Suprapubic skin (tissue), 4 donors: ENCODE measurements around the gene RXRA.

ENCODE experiments used
- EP300 ChIP-seq: sonication (generic); formaldehyde crosslinking; IDR thresholded peaks from one replicate; pipeline ENCODE4 v1.6.1; 2017; ENCODE audit warnings: antibody characterized with exemption
- POLR2A ChIP-seq, 2 donors: fragments of 450-650 bp; IDR thresholded peaks; one replicate each; pipeline ENCODE4 v1.6.1; 2017; ENCODE audit warnings: antibody characterized with exemption in 2 of 2, mild to moderate bottlenecking in 2 of 2, moderate library complexity in 2 of 2
- POLR2AphosphoS5 ChIP-seq, 3 donors: sonication (generic); formaldehyde crosslinking; IDR thresholded peaks; one replicate each; pipeline ENCODE4 v1.6.1; 2017; ENCODE audit warnings: antibody characterized with exemption in 3 of 3
- TF ChIP-seq, protein P1 (sequence below), 2 donors: fragments of 200-600 bp in 1 of 2; fragments of 450-650 bp in 1 of 2; sonication (generic) in 1 of 2; IDR thresholded peaks; one replicate each; pipeline ENCODE4 v1.5.1; 2016 to 2019; ENCODE audit warnings: antibody characterized with exemption in 2 of 2, mild to moderate bottlenecking in 1 of 2, moderate library complexity in 1 of 2

DNA sequence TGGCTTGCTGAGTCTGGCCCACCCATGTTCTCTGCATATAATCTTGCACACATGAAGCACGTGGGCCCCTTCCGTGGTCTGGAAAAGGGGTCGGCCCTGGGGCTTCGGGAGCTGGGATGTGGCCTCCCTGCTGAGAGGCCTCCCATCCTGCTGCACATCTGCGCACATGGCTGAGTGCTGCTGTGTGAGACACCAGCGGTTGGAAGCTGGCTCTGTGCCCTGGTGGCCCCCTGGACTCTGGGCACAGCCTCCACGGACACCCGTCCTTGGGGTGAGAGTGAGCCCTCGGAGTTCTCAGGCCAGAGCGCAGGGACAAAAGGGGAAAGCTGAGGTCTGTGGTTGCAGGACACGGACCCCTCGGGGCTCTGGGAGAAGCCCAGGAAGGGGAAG is 115.8 kb downstream of the RXRA start:
- TF ChIP-seq POLR2AphosphoS5 (IDR thresholded peaks at IDR 0.05) (no peak), POLR2A (IDR thresholded peaks at IDR 0.05) (no peak), EP300 (no peak)
- TF ChIP-seq, protein P1, sequence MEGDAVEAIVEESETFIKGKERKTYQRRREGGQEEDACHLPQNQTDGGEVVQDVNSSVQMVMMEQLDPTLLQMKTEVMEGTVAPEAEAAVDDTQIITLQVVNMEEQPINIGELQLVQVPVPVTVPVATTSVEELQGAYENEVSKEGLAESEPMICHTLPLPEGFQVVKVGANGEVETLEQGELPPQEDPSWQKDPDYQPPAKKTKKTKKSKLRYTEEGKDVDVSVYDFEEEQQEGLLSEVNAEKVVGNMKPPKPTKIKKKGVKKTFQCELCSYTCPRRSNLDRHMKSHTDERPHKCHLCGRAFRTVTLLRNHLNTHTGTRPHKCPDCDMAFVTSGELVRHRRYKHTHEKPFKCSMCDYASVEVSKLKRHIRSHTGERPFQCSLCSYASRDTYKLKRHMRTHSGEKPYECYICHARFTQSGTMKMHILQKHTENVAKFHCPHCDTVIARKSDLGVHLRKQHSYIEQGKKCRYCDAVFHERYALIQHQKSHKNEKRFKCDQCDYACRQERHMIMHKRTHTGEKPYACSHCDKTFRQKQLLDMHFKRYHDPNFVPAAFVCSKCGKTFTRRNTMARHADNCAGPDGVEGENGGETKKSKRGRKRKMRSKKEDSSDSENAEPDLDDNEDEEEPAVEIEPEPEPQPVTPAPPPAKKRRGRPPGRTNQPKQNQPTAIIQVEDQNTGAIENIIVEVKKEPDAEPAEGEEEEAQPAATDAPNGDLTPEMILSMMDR (IDR thresholded peaks at IDR 0.05) = no peak
